Vagina (tissue), 2 donors: ENCODE results near the gene NHLH2.

ENCODE experiments used
- POLR2A ChIP-seq, 2 donors: fragments of 450-650 bp; IDR thresholded peaks; one replicate each; pipeline ENCODE4 v1.6.1; 2017; ENCODE audit warnings: antibody characterized with exemption in 2 of 2, mild to moderate bottlenecking in 2 of 2, moderate library complexity in 2 of 2
- POLR2AphosphoS5 ChIP-seq, 2 donors: sonication (generic); formaldehyde crosslinking; IDR thresholded peaks; one replicate each; pipeline ENCODE4 v1.9.0; 2017; ENCODE audit warnings: antibody characterized with exemption in 2 of 2, mild to moderate bottlenecking in 2 of 2, low read depth in 1 of 2; ENCODE audit not compliant: insufficient read depth in 1 of 2
- TF ChIP-seq, protein P1 (sequence below), 3 experiments: fragments of 450-650 bp in 2 of 3; fragments of 200-600 bp in 1 of 3; sonication (generic) in 1 of 3; IDR thresholded peaks; one replicate each; pipeline ENCODE4 v1.5.1; 2017 to 2019; ENCODE audit warnings: antibody characterized with exemption in 3 of 3, mild to moderate bottlenecking in 2 of 3, moderate library complexity in 2 of 3

DNA sequence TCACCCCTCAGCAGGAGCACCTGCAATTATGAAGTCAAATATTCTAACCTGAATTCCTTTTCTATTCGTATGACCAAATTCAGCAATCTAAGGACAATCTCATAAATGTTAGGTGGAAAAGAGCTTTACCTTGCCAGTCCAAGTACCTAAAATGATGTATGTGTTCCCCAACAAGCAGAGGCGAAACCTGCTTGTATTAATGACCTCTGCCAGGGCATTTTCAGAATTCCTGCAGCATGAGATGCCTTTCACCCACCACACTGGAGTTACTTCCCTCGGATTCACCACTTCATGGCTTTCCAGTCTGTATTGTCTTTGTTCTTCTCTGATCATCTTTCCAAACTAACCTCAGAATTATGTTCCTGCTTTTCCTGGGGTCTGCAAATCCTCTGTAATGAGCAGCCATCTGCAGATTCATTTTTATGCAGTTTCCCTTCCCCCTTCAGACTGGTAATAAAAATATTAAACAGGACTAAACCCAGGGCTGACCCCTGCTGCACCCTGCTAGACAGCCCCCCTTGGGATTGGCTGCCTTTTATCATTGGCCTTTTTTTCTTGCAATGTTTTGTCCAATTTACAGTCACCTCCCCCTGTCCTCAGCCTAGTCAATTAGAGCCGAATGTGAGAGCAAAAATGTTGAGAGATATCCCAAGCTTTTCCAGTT is 45.8 kb downstream of the NHLH2 start:
- TF ChIP-seq POLR2A (IDR thresholded peaks at IDR 0.05) (no peak), POLR2AphosphoS5 (IDR thresholded peaks at IDR 0.05; ENCODE audit: insufficient read depth in 1 of 2, low read depth in 1 of 2) (no peak)
- TF ChIP-seq, protein P1, sequence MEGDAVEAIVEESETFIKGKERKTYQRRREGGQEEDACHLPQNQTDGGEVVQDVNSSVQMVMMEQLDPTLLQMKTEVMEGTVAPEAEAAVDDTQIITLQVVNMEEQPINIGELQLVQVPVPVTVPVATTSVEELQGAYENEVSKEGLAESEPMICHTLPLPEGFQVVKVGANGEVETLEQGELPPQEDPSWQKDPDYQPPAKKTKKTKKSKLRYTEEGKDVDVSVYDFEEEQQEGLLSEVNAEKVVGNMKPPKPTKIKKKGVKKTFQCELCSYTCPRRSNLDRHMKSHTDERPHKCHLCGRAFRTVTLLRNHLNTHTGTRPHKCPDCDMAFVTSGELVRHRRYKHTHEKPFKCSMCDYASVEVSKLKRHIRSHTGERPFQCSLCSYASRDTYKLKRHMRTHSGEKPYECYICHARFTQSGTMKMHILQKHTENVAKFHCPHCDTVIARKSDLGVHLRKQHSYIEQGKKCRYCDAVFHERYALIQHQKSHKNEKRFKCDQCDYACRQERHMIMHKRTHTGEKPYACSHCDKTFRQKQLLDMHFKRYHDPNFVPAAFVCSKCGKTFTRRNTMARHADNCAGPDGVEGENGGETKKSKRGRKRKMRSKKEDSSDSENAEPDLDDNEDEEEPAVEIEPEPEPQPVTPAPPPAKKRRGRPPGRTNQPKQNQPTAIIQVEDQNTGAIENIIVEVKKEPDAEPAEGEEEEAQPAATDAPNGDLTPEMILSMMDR (IDR thresholded peaks at IDR 0.05) = no peak
